GM12875 (cell line): ENCODE results near the gene MARCHF10.

Experiments used
- H3K4me3 ChIP-seq: one replicate; pipeline ENCODE4 v1.5.1; 2011; ENCODE audit warnings: low read depth, low read length, control low read depth
- CTCF ChIP-seq: IDR thresholded peaks from 2 replicates; pipeline ENCODE4 v1.5.1; 2011; ENCODE audit warnings: low read depth, mild to moderate bottlenecking, control low read depth, inconsistent platforms, low read length, moderate library complexity, borderline replicate concordance; ENCODE audit not compliant: insufficient read depth

Gene MARCHF10

GRCh38 chr17:62717889-62718288 is 90.2 kb downstream of the MARCHF10 start:
- no peak for TF ChIP-seq CTCF
- H3K4me3 ChIP-seq, result no peak overlapping the region

- no peak for TF ChIP-seq CTCF
- H3K4me3 ChIP-seq, result no peak overlapping the region
Observed at GRCh38 chr17:62717589-62717855, 90.6 kb downstream of the MARCHF10 start.

DNA sequence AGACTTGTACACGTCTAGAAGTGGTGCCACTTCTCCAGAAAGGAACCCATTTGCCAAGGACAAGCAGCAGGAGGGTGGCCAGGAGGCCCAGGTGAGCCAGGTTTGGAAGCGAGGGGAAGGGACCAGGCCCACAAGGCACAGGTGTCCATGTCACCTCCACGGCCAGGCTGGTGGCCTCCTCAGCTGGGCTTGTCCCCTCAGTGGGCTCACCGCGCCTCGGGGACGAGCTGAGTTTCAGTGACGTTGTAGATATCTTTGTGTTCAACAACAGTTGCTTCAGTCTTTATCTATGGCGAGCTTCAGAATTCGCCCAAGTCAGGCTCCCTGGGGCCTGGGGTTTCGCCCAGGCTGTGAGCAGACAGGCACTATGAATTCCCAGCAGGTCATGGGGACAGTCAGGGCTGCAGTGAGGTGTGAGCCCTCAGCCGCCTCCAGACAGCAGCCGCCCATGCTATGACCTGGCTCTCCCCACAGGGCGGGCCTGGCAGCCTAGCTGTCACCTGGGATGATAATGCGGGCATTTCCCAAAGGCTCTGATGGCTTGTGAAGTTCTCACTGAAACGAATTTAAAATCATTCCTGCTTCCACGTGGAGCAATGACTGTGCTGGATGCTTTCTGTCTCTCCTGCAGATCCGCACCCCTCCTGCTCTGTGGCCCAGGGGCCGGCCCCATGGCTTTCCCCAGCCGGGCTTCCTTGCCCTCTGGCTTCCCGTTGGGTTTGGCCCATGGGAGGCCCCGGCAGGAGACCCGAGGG is 91.1 kb downstream of the MARCHF10 start:
- TF ChIP-seq CTCF, result no peak
- H3K4me3 ChIP-seq, result no peak overlapping the region

DNA sequence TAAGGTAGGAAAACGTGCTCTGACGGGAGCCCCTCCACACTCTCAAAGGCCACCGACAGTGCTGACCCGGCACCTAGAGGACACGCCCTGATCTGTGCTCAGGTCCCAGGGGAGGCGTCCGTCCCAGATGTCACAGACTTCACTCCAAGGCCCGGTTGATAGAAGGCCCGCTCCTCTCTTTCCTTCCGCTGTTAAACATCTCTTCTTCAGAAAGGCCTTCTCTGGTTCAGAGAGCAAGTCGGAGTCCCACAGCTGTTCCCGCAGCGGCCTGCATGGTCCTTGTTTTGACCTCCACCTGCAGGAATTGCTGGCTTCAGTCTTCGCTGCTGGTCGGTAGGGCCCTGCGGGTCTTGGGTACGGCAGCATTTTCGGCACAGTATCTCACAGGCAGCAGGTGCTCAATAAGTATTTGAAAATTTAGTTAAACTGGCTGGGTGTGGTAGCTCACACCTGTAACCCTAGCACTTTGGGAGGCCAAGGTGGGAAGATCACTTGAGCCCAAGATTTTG is 92.2 kb downstream of the MARCHF10 start:
- no peak overlapping the region for H3K4me3 ChIP-seq
- TF ChIP-seq CTCF, result no peak

- no peak for TF ChIP-seq CTCF
- no peak overlapping the region for H3K4me3 ChIP-seq
Observed at GRCh38 chr17:62714016-62714777, 93.9 kb downstream of the MARCHF10 start.

DNA sequence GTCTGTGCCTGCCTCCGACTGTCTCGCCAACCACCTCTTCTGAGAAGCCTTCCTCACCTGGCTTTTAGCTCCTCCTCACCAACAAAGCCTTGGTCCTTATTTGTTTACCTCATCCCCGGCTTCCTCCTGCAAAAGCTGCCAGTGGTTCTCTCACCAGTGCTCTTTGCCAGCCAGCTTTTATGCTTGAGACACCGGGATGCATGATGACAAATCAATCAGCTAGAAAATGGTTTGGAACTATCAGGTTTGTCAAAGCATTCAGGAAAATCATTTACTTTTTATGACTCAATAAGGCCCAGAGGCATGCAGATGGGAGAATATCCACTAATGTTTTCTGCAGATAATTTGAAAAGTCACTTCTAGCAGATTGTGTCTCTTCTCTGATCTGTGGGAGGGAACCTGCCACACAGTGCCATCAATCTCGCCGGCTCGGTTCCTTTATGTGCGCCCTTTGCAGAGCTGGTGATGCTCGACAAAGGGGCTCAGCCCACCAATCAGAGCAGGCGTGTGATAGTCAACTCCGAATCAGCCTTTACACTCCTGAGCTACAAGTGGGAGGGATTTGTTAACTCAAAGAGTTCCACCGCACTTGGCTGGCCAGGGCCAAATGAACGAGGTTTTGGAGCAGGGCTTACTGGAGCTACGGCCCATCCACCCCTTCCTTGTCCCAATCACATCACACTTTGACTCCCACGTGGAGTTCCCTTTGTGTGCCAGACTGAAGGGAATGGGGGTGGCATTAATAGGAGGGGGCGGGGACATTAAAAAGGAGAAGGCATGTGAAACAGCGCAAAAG is 94.8 kb downstream of the MARCHF10 start:
- H3K4me3 ChIP-seq, result no peak overlapping the region
- no peak for TF ChIP-seq CTCF
